CD4-positive, alpha-beta T cell treated with Interleukin-17A for 1 hour (primary cell): ENCODE data around the gene ATP5MC3.

Source experiments
- DNase-seq: peaks from one replicate; pipeline ENCODE4 v3.0.0-alpha.2; 2020

ATP5MC3 gene

GRCh38 chr2:175167792-175168563, 13.5 kb downstream of the ATP5MC3 start, which contains the start of gene ATF2:
ATF2 (minus strand) TSS chr2:175168203; CDS start chr2:175136443, 31,760 bp downstream.
- peak; percentile 100 for DNase-seq

DNA sequence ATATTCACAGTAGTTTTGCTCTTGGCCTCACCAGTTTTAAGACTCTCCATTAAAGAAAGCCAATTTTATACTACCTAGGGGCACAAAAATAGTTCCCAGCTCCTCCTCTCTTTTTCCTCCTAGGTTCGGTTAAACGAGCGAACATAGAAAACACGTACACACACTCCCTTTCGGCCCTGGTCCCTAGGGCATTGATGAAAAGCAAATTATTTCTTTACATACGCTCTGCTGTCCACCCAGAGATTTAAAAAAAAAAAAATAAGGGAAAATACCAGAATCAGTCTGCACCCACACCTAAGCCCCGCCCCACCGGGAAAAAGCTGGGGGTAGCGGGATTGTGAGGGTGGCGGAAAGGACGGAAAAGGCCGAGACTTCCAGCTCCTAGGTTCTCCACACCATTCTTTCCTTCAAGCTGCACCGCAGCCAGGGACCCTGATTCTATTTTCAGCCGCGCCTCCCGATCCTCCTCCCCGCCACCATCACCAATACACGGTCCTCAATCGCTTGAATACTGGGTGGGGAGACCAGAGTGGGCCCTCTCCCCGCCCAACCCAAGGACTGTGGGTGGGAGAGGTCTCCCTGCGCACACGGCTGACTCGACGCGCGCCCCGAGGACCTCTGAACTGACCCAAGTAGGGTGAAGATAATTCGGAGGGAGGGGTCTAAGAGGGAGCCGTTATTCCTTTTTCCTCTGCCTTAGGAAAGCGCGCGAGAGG, 14.3 kb downstream of the ATP5MC3 start:
- DNase-seq = no peak

DNA sequence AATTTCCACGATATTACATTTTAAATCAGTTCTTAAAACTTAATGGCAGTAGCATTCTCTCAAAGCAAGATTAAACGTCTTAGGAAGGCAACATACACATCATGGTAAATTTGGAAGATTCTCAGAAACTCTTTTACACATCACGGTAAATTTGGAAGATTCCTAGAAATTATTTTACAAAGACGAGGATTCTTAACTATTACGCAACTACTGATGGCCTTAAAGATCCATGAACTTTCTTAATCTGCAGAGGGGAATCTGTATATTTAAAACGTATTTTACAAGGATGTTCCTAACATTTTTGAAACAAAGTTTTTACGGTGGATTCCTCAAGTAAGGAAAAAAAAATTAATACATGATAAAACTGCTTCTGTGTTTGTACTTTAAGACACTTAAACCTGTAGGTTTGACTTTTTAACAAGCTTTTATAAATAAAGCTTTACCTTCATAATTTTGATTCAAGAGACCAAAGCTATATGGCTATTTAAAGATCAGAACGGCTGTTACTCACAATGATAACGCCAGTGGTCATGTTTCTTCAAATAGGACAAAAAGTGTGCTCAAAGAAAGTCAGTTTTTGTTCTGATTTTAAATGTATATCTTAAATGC, 15.2 kb downstream of the ATP5MC3 start:
- no peak for DNase-seq

DNA sequence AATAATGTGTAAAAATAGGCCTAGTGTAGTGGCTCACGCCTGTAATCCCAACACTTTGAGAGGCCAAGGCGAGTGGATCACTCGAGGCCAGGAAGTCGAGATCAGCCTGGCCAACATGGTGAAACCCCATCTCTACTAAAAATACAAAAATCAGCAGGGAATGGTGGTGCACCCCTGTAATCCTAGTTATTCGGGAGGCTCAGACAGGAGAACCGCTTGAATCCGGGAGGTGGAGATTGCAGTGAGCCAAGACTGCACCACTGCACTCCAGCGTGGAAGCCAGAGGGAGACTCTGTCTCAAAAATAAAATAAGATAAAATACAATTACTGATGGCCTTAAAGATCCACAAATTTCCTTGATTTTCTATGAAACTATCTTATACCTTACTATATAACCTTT, 17.3 kb downstream of the ATP5MC3 start:
- no peak for DNase-seq

GRCh38 chr2:175158894-175159293, 22.6 kb downstream of the ATP5MC3 start:
- DNase-seq = no peak

- no peak for DNase-seq
These were observed 25.0 kb downstream of the ATP5MC3 start for GRCh38 chr2:175156534-175156933.

GRCh38 chr2:175154661-175155082, 26.8 kb downstream of the ATP5MC3 start:
- DNase-seq = no peak

GRCh38 chr2:175152242-175152641, 29.3 kb downstream of the ATP5MC3 start:
- no peak for DNase-seq

DNA sequence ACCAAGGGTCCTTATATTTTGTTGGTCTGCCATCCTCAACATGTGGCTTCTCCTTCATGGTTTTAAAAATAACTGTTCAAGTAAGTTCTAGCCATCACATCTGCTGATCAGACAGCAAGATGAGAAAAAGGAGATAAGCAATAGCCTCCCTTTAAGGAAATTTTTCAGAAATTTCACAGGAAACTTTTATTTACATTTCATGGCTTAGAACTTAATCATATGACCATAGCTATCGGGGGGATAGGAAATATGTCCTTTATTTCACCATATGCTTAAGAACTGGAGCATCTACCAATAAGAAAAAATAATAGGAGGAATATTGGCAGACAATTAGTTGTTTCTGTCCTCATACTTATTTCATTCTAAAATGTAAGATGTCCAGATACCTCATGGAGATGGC, 29.7 kb downstream of the ATP5MC3 start:
- no peak for DNase-seq

DNA sequence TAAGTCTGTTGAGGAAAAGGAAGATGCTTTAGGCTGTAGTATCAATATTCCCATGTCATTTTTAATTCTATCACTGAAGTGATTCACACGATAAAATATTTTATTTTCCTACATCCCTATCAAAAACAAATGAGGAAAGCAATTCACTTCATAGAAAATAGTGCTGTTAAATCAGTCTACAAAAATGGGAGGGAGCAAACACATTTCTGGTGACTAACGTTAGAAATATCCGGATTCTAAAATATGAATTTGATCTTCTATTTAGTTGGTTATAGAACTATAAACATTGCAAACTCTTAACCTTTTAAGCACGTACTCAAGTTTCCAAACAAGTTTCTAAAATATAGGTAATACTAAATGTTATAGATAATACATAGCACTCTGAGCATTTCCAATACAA, 34.3 kb downstream of the ATP5MC3 start:
- no peak for DNase-seq

DNA sequence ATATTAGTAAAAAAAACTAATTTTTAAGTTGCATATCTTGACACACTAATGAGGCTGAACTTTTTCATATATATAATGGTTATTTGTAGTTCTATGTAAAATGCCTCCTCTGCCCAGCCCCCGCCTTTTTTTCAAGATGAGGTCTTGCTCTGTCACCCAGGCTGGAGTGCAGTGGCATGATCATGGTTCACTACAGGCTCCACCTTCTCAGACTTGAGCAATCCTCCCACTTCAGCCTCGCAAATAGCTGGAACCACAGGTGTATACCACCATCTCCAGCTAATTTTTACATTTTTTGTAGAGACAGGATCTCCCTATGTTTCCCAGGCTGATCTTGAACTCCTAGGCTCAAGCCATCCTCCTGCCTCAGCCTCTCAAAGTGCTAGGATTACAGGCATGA, 37.8 kb downstream of the ATP5MC3 start:
- DNase-seq = no peak

DNA sequence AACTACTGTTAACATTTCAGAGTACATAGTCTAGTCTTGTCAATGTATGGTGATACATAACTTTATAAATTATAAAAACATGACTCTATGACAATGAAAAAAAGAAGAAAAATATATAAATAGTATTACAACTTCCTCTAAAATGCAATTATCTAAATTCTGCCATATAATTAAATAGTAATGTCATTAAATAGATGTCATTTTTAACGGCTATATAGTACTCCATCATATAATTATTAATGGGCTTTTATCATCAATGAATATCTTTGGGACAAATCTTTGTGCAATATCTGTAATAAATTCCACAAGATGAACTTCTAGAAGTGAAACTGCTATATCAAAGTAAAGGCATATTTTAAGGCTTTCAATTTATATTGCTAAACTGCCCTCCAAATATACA, 38.3 kb downstream of the ATP5MC3 start:
- DNase-seq = no peak

DNA sequence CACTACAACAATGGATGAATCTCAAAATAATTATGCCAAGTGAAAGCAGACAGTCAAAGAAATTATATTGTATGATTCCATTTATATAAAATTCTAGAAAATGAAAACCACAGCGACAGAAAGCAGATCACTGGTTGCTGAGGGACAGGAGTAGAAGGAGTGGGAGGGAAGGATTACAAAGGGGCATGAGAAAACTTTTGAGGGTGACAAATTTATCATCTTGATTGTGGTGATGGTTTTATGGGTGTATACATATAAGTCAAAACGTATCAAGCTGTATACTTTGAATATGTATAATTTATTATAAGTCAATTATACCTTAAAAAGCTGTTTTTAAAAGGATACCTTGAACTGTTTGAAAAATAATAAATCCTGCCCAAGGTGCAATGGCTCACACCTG, 41.2 kb downstream of the ATP5MC3 start:
- DNase-seq = no peak

DNA sequence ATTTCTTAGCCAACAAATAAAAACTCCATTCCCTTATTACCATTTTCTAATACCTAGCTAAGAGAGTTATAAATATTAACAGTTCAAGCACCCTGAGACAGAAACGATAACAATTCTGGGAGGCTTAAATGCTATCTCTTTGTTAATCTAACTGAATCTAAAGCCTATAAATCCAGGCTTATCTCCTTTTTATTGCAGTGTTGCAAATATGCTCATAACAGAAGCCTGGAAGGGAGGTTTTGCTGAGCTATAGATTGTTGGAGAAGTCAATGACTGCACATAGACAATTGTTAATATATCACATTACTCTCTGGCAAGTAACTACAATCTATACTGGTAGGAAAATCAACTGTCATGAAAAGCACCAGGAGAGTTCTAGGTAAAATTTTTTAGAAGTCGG, 43.7 kb downstream of the ATP5MC3 start:
- no peak for DNase-seq

- no peak for DNase-seq
These were observed 44.9 kb downstream of the ATP5MC3 start for GRCh38 chr2:175136334-175137215.

GRCh38 chr2:175135862-175136261, 45.6 kb downstream of the ATP5MC3 start:
- DNase-seq = no peak

DNA sequence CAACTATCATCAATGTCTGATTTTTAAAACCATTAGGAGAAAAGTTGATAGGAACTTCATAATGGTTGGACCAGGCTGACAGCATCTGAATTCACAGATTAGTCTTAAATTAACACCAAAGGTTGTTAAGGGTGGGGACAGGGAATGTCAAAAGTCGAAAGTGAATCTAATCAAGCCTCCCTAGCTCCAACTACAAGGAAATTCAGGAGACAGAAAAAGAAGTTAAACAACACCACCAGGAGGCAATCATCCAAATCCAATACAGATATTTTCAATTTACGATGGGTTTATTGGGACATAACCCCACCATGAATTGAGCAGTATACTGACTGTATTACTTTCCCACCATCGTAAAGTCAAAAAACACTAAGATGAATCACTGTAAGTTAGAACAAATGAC, 46.3 kb downstream of the ATP5MC3 start:
- DNase-seq = no peak

DNA sequence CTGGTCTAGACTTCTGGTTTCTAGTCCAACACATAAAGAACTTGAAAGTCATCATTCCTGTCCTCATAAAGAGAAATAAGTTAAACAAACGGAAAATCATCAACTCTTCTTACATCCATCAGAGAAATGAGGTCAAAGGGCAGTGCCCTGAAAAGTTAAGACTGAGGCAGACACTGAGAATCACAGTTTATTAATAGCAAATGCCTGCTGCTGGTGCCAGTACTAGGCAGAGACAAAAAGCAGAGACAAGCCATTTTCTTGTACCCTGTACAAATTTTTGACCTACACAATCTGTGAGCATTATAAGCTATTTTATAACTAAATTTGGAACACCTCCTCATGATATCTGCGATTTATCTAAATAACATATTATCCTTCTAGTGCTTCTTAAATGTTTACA, 50.3 kb downstream of the ATP5MC3 start:
- no peak for DNase-seq

DNA sequence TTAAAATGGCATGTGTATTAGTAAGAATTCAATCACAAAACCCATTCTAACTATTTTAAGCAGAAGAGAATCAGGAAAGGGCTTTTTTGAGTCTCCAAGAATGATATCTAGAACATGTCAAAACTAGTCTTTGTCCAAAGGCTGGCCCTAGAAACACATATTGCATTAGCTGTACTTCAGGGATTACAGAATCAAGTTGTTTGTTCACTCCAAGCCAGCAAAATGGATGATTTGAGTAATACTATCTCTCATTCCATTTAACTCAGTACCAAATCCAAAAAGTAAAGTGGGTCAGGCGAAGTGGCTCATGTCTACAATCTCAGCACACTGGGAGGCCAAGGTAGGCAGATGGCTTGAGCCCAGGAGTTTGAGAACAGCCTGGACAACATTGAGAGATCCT, 54.8 kb downstream of the ATP5MC3 start:
- no peak for DNase-seq
